COR-L47 (cell line): ENCODE results near the gene TNFAIP8L1.

ENCODE experiments used
- DNase-seq: peaks from one replicate; lab custom pipeline; 2025; lab: John Stamatoyannopoulos, UW

TNFAIP8L1 gene

GRCh38 chr19:4649392-4650047 lies 10.2 kb downstream of the TNFAIP8L1 start:
- DNase-seq = no peak

GRCh38 chr19:4650159-4650558 lies 10.8 kb downstream of the TNFAIP8L1 start:
- no peak for DNase-seq

- no peak for DNase-seq
Observed at GRCh38 chr19:4652075-4652474, 12.8 kb downstream of the TNFAIP8L1 start.

- DNase-seq = no peak
Observed at GRCh38 chr19:4653793-4654436, 14.6 kb downstream of the TNFAIP8L1 start.

GRCh38 chr19:4654437-4655361 lies 15.4 kb downstream of the TNFAIP8L1 start:
- no peak for DNase-seq

GRCh38 chr19:4656102-4656501 lies 16.8 kb downstream of the TNFAIP8L1 start:
- no peak for DNase-seq

- DNase-seq = no peak
Observed at GRCh38 chr19:4657262-4657661, 17.9 kb downstream of the TNFAIP8L1 start.

GRCh38 chr19:4657835-4658234 lies 18.5 kb downstream of the TNFAIP8L1 start:
- DNase-seq = no peak

GRCh38 chr19:4660181-4660791 lies 21.0 kb downstream of the TNFAIP8L1 start:
- no peak for DNase-seq

GRCh38 chr19:4660993-4661392 lies 21.7 kb downstream of the TNFAIP8L1 start:
- no peak for DNase-seq

GRCh38 chr19:4662020-4662695 lies 22.8 kb downstream of the TNFAIP8L1 start:
- no peak for DNase-seq

- no peak for DNase-seq
Observed at GRCh38 chr19:4662812-4663211, 23.5 kb downstream of the TNFAIP8L1 start.

GRCh38 chr19:4664642-4665041 lies 25.3 kb downstream of the TNFAIP8L1 start:
- no peak for DNase-seq

GRCh38 chr19:4669723-4670480 lies 30.6 kb downstream of the TNFAIP8L1 start, which contains the start of gene MYDGF:
TSS of gene MYDGF (minus strand) at chr19:4670342. CDS start at chr19:4670334, 8 bp downstream.
- DNase-seq = peak; percentile 87

GRCh38 chr19:4671185-4671851 lies 32.0 kb downstream of the TNFAIP8L1 start:
- DNase-seq = no peak

GRCh38 chr19:4673216-4673615 lies 33.9 kb downstream of the TNFAIP8L1 start:
- DNase-seq = no peak

GRCh38 chr19:4673726-4674125 lies 34.4 kb downstream of the TNFAIP8L1 start:
- no peak for DNase-seq

- DNase-seq = no peak
Observed at GRCh38 chr19:4675346-4675745, 36.0 kb downstream of the TNFAIP8L1 start.

- peak; percentile 46 for DNase-seq
Observed at GRCh38 chr19:4676955-4677731, 37.8 kb downstream of the TNFAIP8L1 start.
